ENCODE results near the gene IPO5.

GRCh38 chr13:98066636-98067035 lies 113.2 kb downstream of the IPO5 start:
- TF ChIP-seq POLR2A (IDR thresholded peaks at IDR 0.05) (no peak), CTCF (IDR thresholded peaks at IDR 0.05 in 8 of 11, conservative IDR thresholded peaks at IDR 0.05 in 3 of 11) (no peak)
